AG04449 (cell line): ENCODE results near the gene SNX21.
"Not testable (repeated sequence)": the region's sequence is repeated elsewhere in the genome, so short reads cannot be mapped to it uniquely, and the experiment has no call there.

Source experiments
- CTCF ChIA-PET: fragments of 350-600 bp; formaldehyde crosslinking; extraction: SDS; loops from one replicate; lab custom pipeline; 2021; ENCODE audit warnings: antibody characterized with exemption; lab: Yijun Ruan, JAX
- POLR2A ChIA-PET: fragments of 400-600, 350-600 bp; formaldehyde crosslinking; extraction: SDS; loops from one replicate; lab custom pipeline; 2020; ENCODE audit warnings: antibody characterized with exemption, inconsistent platforms; lab: Yijun Ruan, JAX
- DNase-seq: peaks from one replicate; pipeline ENCODE4 v3.0.0-alpha.2; 2010; ENCODE audit warnings: low read depth, low spot score
- H3K4me3 ChIP-seq: 2 replicates; pipeline ENCODE4 v1.5.1; 2011; ENCODE audit warnings: low read depth, mild to moderate bottlenecking, control low read depth, low read length
- TF ChIP-seq, protein P1 (sequence below): IDR thresholded peaks from one replicate; pipeline ENCODE4 v1.5.1; 2011; ENCODE audit warnings: mild to moderate bottlenecking, moderate library complexity, low read length, control low read depth, inconsistent platforms; ENCODE audit not compliant: insufficient read depth; ENCODE audit errors: missing control alignments

SNX21 gene

DNA sequence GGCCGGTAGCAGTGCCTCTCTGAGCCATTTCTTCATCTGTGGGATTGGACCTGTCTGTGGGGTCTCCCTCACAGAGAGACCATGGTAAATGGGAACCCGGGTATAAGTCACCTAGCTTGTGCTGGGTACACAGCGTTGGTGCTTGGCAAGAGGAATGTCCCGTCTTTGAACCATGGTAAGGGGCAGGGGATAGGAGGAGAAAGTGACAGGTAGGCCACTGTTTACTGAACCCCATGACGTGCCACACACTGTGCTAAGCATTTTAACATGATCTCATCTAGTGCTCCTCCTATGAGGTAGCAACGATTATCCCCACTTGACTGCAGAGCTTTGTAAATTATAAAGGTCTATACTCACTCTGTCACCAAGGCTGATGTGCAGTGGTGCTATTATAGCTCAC lies 5.9 kb upstream of the SNX21 start:
- TF ChIP-seq, protein P1, sequence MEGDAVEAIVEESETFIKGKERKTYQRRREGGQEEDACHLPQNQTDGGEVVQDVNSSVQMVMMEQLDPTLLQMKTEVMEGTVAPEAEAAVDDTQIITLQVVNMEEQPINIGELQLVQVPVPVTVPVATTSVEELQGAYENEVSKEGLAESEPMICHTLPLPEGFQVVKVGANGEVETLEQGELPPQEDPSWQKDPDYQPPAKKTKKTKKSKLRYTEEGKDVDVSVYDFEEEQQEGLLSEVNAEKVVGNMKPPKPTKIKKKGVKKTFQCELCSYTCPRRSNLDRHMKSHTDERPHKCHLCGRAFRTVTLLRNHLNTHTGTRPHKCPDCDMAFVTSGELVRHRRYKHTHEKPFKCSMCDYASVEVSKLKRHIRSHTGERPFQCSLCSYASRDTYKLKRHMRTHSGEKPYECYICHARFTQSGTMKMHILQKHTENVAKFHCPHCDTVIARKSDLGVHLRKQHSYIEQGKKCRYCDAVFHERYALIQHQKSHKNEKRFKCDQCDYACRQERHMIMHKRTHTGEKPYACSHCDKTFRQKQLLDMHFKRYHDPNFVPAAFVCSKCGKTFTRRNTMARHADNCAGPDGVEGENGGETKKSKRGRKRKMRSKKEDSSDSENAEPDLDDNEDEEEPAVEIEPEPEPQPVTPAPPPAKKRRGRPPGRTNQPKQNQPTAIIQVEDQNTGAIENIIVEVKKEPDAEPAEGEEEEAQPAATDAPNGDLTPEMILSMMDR, result no peak
- H3K4me3 ChIP-seq, result no peak overlapping the region
- DNase-seq, result no peak
- POLR2A ChIA-PET, result no interaction called here
- CTCF ChIA-PET, result interaction anchor here (1.4 kb wide), 1 partner anchor 9 kb away, joined by 4 read pairs; no protein-coding TSS in a partner anchor

- ChIA-PET POLR2A (no interaction called here), CTCF (interaction anchor here (1.4 kb wide), 1 partner anchor 10 kb away, joined by 4 read pairs; no protein-coding TSS in a partner anchor)
- TF ChIP-seq, protein P1, result no peak
- H3K4me3 ChIP-seq, result no peak overlapping the region
- no peak for DNase-seq
Observed at GRCh38 chr20:45828589-45828988, 5.0 kb upstream of the SNX21 start.

DNA sequence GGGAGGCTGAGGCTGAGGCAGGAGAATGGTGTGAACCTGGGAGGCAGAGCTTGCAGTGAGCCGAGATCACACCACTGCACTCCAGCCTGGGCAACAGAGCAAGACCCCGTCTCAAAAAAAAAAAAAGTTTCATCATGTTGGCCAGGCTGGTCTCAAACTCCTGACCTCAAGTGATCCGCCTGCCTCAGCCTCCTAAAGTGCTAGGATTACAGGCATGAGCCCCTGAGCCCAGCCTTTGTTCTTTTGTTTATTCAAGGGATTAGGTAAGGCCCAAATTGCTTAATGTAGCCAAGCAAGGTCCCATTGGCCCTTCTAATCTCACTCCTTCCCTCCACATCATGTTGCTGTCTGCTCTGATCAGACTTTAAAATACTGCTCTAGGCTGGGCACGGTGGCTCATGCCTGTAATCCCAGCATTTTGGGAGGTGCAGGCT lies 3.9 kb upstream of the SNX21 start:
- POLR2A ChIA-PET, DNase-seq, H3K4me3 ChIP-seq: not testable (repeated sequence)
- CTCF ChIA-PET, result interaction anchor here (1.1 to 1.8 kb wide), 2 partner anchors 12 to 31 kb away, joined by 3 to 7 read pairs; no protein-coding TSS in a partner anchor

- DNase-seq, result no peak
- POLR2A ChIA-PET, result interaction anchor here (1.0 to 1.5 kb wide), 3 partner anchors 10 to 24 kb away, joined by 3 to 6 read pairs (median 4); no protein-coding TSS in a partner anchor
- TF ChIP-seq, protein P1, result no peak
- CTCF ChIA-PET, result interaction anchor here (1.0 to 1.8 kb wide), 4 partner anchors 8 to 137 kb away, joined by 3 to 11 read pairs (median 6); no protein-coding TSS in a partner anchor
- H3K4me3 ChIP-seq, result peak overlapping the region; percentile 81; the same call in 1 of the 2 replicates
Observed at GRCh38 chr20:45832619-45833018, 980 bp upstream of the SNX21 start.

- ChIA-PET CTCF (interaction anchor here (1.1 to 2.2 kb wide), 8 partner anchors 8 to 1787 kb away, joined by 3 to 11 read pairs (median 6); no protein-coding TSS in a partner anchor), POLR2A (interaction anchor here (0.6 to 1.8 kb wide), 9 partner anchors 8 to 137 kb away, joined by 3 to 9 read pairs (median 4); partner anchors contain the start of genes PCIF1 and UBE2C)
- TF ChIP-seq, protein P1, result no peak
- peak overlapping the region; percentile 81 for H3K4me3 ChIP-seq
- no peak for DNase-seq
Observed at GRCh38 chr20:45833883-45834796, 541 bp downstream of the SNX21 start.

GRCh38 chr20:45834797-45835161 lies 1.2 kb downstream of the SNX21 start:
- ChIA-PET CTCF (interaction anchor here (1.1 to 2.2 kb wide), 5 partner anchors 9 to 1786 kb away, joined by 3 to 10 read pairs (median 3); no protein-coding TSS in a partner anchor), POLR2A (interaction anchor here (1.1 to 1.8 kb wide), 4 partner anchors 13 to 136 kb away, joined by 3 to 9 read pairs (median 6); partner anchors contain the start of gene PCIF1)
- TF ChIP-seq, protein P1, result no peak
- DNase-seq, result no peak
- peak overlapping the region; percentile 81 for H3K4me3 ChIP-seq
